OCI-M1 (cell line): Measurements from ENCODE around the gene ANO9.
"Not testable (repeated sequence)": the region's sequence is repeated elsewhere in the genome, so short reads cannot be mapped to it uniquely, and the experiment has no call there.

ENCODE experiments used
- DNase-seq: peaks from one replicate; lab custom pipeline; 2025; lab: John Stamatoyannopoulos, UW

The ANO9 gene

DNA sequence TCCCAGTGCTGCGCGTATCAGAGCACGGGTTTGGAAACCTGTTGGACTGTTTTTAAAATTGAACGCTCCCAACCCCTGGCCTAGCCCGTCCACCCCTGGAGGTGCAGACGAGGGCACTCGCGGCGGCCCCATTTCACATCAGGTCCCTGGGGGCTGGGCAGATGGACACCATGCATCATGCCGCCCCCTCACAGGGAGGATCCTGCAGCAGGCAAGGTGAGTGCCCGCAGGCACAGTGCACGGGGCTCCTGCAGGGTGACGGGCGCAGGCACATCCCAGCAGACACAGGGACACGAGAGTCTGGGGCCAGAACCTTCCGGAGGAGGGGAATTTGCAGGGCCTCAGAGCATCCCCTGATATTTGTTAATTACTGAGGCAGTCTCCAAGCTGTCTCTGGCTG is 7.3 kb downstream of the ANO9 start:
- DNase-seq, result no peak

DNA sequence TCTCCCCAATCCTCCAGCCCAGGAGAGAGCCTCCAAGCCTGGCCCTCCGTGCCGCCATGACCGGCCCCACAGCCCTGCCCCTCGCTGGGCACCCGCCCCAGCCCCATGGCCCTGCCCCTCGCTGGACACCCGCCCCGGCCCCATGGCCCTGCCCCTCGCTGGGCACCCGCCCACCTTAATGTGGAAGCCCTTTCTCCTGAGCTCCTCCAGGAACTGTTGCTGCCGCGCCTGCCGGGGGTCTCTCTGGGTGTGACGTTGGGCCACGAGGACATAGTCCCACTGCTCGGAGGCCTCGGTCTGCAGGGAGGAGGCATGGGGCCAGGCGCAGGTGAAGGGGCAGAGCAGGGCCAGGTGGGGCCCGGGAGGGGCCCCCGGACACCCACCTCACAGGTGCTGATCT is 8.2 kb downstream of the ANO9 start:
- DNase-seq, result no peak

DNA sequence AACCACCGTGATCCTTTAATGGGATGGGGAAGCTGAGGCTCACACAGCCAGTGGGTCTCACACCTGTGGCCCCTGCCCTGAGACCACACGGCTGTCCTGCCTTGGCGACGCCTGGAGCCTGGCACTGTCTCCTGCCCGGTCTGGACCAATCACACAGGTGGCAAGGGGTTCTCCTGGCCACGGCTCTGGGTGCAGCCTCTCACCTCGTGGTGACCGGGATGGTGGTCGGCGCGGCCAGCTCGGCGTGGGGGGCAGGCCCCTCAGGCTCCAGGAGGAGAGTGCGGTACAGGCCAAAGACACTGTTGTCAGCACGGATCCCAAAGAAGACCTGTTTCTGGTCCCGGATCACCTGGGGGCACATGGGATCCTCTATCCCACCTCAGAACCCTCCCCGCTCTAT is 8.7 kb downstream of the ANO9 start:
- DNase-seq, result no peak

DNA sequence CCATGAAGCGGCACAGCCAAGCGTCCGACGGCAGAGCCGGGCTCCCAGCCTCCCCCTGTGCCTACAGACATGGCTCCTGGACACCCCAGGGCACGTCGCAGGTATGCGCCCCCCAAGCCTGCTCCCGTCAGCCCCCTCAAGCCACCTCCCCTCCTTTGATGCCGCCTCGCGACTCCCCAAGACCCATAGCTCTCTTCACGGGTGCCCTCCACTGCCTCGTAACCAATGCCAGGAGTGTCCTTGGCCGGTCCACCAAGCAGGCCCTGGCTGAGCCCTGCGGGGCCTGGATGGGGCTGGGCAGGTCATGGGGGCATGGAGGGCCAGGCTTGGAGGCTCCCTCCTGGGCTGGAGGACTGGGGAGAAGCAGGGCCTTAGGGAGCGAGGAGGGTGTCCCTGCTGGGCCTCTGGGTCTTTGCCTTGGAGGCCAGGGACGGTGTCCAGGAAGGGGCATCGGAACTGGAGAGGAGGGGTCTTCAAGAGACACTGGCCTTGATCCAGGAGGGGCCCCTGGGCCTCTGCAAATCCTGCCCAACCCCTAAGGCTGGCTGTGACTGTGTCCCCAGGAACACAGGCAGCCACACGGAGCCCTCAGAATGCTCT is 9.2 kb downstream of the ANO9 start:
- DNase-seq, result no peak

DNA sequence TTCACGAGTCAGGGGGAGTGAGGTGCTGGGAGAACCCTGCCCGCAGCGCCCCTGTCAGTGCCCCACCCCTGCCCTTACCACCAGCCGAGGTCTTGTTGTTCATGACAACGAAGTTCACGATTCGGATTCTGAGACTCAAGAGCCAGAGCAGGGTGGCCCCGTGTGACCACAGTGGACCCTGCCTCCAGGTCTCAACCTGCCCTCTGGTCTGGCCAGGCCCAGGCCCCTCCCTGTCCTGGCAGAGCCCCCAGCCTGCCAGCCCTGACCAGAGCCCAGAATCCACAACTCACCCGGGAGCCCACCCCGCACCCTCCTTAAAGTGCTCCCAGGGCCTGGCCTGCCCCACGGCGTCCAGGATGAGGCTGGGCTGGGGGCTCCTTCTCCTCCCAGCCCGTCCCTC is 9.9 kb downstream of the ANO9 start:
- no peak for DNase-seq

DNA sequence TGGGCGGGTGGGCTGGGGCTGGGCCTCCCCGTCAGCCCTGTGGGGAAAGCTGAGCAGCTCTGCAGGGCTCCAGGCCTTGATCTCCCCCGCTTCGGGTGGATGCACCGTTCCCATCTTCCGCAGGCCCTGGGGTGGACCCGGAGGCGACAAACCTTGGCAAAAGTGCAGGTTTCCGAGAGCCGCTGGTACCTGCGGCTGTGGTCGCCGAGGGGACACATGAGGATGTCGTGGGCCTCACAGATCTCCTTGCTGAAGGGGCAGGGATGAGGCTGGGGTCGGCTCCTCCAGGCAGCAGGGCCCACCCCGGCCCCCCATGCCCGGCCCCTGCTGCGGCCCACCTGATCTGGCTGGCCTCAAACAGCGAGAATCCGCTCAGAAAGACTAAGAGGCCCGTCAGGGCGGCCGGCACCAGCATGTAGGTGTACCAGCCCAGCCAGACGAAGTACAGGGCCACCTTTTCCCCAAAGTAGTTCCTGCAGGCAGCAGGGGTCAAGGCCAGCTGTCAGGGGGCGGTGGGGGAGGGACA is 11.8 kb downstream of the ANO9 start:
- DNase-seq, result no peak

DNA sequence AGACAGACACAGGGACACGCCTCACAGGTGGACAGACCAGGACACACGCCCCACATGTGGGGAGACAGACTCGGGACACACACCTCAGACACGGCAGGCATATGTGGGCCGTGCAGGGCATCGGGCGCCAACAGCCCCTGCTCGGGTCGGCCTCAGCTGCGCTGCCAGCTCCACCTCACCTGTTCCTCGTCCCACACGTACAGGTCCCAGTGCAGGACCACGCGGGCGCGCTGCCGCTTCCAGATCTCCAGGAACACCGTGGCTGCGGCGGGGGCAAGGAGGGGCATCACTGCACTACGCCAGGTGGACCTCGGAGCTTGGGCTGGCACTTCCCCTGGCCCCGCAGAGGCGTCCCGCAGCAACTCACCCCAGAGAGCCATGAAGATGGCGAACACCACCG is 12.4 kb downstream of the ANO9 start:
- DNase-seq, result no peak

DNA sequence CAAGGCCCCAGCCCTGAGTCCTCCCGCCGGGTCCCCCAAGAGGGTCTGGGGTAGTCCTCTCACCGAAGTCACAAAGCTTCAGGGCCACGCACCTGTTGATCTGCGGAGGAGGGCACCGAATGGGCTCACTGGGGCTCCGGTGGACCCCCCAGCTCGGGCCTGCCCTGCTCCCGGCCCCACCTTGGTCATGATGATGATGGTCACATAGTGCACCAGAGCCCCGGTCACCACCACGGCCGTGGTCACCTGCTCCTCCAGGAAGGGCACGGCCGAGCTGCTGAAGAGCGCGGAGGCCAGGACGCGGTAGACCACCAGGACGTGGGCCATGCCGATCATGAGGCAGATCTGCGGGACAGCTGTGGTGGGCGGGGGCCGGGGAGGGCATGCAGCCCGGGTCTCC is 13.5 kb downstream of the ANO9 start:
- DNase-seq, result no peak

DNA sequence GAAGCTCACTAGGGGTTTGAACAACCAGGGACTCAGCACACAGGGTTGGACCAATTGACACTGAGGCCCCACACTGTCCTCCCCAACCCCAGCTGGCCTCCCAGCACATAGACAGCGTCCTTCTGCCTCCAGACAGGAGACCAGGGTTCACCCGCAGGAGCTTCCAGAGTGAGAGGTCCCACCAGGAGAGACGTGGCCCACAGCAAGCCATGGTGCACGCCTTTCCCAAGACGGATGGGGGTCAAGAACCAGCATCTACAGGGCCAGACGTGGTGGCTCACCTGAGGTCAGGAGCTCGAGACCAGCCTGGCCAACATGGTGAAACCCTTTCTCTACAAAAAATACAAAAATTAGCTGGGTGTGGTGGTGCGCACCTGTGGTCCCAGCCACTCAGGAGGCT is 15.0 kb downstream of the ANO9 start:
- DNase-seq, result no peak

DNA sequence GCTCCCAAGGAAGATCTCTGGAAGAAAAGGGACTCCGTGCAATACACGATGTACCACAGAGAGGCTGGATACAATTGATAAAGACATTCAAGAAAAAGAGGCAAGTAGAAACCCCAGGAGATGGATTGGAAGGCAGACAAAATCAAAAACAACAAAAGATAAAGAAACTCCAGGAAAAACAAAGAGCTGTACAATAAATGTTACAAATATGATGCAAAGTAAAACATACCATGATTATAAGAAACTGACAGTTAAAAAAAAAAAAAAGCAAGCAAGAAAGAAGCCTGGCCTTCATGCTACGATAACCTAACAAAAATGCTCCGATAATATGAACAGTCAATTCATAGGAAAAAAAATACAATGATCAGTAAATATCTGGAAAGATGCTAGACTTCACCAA is 16.5 kb downstream of the ANO9 start:
- DNase-seq, result no peak

DNA sequence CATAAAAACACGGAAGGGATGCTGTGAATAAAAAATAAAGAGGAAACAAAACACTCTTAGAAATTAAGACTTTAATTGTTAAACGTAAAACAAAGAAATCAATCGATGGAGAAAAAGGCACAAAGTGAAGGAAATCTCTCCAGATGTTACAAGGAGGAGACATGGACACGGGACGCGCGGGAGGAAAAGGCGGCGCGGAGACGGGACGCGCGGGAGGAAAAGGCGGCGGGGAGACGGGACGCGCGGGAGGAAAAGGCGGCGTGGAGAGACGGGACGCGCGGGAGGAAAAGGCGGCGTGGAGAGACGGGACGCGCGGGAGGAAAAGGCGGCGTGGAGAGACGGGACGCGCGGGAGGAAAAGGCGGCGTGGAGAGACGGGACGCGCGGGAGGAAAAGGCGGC is 17.0 kb downstream of the ANO9 start:
- not testable (repeated sequence) for DNase-seq

DNA sequence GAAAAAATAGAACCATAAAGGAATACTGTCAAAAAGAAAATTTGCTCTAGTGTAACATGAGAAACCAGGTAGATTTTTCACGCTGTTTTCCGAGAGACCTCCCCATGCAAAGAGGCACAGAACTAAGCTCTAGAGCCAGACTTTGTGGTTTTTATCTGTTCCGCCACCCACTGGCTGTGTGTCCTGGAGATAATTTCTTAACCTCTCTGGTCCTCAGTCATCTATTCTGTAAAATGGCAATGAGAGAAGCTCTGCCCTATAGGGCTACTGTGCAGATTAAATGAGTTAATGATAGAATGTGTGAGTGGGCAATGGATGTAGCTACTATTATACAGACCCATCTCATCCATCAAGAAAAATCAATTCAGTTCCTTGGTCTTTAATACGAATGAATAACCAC is 17.6 kb downstream of the ANO9 start:
- no peak for DNase-seq

DNA sequence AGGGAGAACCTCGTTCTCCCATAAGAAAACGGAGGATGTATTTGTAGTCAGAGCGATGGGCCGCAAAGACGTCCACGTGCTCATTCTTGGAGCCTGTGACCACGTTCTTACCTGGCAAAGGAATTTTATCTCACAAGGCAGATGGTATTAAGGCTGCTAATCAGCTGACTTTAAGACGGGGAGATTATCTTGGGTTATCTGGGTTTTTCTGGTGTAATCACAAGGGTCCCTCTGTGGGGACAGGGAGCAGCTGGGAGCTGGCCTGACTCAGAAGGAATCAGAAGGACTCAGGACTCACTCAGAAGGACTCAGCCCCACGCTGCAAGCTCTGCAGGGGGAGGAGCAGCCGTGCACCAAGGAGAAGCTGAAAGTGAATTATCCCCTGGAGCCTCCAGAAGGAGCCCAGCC is 19.6 kb downstream of the ANO9 start:
- peak; percentile 29 for DNase-seq

DNA sequence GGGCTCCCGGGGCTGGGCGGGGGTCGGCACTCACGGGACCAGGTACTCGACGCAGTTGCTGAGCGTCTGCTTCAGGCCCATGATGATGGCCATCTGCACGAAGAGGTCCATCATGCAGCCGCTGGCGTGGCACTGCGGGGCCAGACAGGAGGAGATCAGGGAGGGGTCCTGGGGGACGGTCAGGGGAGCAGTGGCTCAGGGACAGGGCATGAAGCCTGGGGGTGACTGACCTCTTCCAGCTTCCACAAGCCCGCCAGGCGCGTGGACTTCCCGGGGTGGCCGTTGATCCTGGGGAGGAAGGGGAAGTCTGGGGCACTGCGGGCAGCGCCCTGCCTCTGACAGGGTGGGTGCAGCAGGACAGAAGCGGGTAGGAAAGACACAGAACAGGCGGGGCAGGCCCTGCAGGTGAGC is 20.9 kb downstream of the ANO9 start:
- DNase-seq, result no peak

DNA sequence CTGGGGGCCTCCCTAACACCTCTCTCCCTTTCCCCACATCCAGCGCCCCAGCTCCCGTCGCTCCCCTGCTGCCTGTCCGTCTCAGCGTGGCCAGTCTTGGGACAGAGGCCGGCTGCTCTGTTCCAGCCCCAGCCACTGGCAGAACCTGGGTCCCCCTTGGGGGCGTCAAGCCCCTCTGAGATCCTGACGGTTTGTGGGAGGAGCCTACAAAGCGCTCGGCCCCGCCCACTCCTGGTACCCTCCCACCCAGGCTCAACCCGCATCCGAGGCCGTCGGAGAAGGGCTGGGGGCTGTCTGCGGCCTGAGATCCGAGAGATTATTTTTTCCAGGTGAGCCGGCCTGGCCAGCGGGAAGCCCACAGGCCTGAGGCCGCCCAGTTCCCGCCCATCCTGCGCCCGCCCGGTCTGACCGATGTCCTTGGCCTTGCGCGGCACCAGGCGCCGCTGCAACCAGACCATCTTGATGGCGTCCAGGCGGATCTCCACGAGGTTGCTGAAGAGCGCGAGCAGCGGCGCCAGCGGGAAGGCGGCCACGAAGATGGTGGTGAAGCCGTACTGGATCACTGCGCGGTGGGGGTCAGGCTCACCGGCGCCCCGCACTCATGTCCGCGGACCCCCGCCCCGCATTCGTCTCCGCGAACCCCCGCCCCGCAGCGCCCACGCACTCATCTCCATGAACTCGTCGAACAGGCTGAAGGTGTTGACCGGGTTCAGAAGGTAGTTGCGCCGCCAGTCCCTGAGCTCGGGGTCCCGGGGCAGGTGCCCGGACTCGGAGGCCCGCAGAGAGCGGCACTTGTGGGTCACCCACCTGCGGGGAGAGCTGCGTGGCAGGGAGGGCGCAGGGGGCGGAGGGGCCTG is 21.5 kb downstream of the ANO9 start:
- DNase-seq, result no peak

DNA sequence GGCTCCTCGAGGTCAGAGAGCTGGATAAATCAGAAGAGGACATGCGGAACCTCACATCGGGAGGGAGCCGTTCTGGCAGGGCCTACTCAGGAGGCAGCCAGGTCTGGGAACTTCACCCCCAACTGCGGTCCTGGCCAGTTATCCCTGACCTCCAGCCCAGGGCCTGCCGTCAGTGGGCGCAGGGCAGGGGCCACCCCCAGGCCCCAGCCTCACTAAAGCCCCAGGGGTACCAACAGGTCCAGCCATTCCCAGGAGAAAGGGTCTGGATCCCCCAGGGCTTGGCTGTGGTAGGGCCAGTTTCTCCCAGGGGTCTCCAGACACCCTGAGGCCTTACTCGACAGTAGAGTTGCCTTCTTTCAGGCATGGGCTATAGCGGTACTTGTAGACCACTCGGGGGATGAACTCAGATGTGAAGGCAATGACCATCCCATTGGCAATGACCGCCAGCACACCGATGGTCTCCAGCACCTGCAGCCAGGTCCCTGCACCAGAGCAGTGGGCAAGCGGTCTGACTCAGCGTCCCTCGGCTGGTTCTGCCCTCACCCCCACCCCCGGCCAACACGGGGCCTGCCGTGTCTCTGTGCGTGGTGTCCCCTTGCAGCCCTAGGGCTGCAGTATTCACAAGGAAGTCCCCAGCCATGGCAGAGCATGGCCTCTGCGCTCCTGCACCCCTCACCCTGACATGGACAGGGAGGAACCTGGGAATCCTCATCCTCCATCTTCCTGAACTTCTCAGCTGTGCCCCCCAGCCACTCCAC is 22.4 kb downstream of the ANO9 start:
- no peak for DNase-seq

DNA sequence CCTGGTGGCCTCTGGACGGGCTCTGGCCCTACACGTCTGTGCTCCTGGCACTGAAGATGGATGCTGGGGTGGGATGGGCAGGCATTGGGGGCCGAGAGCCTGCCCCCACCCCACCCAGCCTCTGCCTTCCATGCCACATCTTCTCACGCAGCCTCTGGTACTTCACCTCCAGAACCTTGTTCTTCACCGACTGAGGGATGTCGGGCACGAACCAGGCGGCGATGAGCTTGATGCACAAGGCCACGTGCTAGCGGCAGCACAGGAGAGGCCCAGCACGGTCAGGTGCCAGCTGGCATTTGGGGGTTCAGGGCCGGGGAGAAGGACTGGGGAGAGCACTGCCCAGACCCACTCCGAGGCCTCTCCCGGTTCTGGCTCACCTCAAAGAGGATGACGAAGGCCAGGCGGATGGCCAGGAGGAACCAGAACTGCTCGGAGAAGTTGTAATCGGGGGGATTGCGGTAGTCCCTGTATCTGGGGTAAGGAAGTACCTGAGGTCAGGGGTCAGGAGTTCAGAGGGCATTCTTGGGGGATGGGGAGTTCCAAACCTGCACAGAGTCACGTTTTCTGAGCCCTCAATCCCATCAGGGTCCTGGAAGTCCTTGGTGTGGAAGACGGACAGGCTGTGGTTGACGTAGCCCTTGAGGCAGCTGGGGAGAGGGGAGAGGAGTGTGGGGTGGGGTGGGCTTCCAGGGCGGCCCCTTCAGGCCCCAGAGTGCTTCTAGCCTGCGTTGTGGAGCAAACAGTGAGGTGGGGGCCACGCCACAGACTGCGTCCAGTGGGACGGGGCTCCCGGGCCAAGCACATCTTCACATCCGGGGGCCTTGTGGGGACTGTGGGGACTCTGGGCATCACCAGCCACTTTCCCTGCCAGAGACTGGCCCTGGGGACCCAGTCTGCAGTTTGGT is 23.2 kb downstream of the ANO9 start:
- DNase-seq, result no peak

DNA sequence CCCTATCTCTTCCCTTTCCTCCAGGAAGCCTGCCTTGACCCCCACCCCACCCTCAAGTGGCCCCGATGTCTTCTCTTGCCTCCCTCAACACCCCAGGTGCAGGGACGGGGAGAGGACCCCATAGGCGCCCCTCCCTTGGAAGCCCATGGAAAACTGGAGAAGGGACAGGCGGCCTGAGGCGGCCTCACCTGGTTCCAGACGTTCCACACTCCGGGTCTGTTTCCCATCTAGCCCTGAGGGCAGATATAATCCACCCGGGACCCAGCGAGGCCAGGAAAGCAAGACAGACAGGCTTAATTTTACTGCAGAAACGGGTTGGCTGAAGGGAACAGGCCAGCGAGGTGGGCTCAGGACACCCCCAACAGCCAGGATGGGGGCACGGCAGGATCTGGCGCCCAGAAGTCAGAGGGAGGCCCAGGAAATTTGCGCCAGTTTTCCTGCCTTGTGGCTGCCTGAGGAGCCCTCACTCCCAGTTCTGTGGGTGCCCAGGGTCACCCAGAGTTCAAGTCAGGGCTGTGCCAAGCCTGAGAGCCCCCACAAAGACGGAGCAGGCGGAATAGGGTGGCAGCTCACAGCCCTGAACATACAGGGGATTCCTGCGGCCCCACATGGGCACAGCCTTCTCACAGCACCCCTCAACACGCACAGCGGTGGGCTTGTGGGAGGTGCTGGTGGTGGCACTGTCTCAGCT is 24.0 kb downstream of the ANO9 start:
- no peak for DNase-seq

DNA sequence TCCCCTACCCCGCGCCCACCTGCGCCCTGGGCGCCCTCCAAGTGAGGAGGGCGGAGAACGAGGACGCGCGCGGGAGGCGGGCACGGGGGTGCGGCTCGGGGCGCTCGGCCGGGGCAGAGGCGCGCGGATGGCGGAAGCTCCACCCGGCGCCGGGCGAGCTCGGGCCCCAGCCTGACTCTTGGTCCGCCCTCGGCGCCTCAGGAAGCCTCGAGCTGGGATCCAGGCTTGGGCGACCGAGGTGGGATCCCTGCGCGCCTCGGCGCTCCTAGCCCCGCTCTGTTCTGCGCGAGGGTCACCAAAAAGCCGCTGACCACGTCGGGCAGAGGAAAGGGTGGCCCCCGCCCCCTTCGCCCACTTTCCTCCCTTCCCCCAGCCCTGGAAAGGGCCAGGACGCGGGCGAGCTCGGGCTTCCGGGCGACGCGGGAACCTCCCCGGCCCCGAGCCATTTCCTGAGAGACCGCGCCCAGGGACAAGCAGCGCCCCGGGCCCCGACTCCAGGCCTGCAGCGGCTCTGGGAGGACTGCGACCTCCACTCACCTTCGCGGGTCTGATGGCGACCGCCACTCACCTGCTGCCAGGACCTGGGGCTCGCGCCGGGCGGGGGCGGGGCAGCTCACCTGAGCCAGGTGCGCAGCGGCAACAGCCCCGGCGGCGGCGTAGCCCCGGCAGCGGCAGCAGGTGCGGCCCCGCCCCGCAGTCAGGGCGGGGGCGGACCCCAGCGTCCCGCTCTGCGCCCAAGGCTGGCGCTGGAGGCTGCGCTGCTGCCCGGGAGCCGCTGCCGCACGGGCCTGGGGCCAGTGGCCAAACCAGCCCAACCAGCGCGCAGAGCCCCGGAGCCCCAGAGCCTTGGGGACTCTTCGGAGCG is 24.8 kb downstream of the ANO9 start:
- DNase-seq, result no peak

DNA sequence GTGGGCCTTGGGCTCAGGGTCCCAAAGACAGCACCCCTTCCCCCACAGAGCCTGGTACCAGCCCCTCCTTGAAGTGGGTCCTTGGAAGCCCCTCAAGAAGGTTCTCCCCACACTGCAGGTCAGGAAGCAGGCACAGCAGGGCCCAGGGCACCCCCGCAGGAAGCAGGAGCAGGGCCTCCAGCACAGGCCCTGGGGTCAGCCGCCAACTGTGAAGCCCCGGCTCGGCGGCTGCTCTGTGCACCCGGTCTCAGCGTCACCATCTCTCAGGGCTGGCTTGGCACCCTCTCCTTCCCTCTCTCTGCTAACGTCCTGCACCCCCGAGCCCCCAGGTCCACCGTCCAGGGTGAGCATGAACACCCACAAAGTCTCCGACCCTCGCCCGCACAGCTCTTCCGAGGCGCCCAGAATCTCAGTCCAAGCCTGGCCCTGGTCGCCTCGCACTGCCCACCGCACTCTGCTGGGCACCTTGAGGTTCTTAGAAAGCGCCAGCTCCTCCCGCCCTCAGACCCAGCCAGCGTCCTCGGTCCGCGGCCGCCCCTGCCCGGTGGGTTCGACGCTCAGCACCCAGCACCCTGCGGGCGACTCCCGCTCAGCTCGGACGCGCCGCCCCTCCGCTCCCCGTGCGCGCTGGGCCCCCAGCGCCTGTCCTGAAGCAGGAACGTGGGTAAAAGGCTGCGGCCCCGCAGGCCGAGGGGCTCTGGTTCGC is 25.6 kb downstream of the ANO9 start:
- DNase-seq, result no peak
